Astrocyte of the spinal cord (primary cell): ENCODE data around the gene TPX2.

Experiments
- DNase-seq: peaks from one replicate; pipeline ENCODE4 v3.0.0; 2011; ENCODE audit warnings: low read depth, low spot score
- H3K4me3 ChIP-seq: 2 replicates; pipeline ENCODE4 v1.5.1; 2011; ENCODE audit warnings: low read depth, mild to moderate bottlenecking, low read length, moderate library complexity
- in situ Hi-C: cut with HindIII; loops from 2 replicates; pipeline ENCODE4 v1.10.0; 2017; ENCODE audit warnings: low sequenced_read_pairs
- TF ChIP-seq, protein P1 (sequence below): IDR thresholded peaks from 2 replicates; pipeline ENCODE4 v1.5.1; 2012; ENCODE audit warnings: low read depth, mild to moderate bottlenecking, low read length, inconsistent platforms

The TPX2 gene

DNA sequence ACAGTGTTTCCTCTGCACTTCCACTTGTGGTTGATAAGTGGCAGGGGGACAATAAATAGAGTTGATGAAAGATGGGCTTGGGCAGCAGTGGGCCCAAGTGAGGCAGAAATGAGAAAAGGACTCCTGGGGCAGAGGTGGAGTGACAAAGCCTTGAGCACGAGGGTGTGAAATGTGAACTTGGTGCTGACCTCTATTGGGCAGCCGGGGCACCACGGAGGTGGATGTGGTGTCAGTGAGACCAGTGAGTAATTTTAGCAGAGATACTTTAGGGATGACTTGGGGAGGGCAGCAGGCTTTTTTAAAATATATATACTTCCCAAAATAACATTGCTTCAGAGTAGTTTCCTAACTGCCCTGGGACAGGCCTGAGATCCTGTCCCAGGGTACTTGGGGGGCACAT lies 49.5 kb downstream of the TPX2 start:
- H3K4me3 ChIP-seq = no peak overlapping the region
- TF ChIP-seq, protein P1, sequence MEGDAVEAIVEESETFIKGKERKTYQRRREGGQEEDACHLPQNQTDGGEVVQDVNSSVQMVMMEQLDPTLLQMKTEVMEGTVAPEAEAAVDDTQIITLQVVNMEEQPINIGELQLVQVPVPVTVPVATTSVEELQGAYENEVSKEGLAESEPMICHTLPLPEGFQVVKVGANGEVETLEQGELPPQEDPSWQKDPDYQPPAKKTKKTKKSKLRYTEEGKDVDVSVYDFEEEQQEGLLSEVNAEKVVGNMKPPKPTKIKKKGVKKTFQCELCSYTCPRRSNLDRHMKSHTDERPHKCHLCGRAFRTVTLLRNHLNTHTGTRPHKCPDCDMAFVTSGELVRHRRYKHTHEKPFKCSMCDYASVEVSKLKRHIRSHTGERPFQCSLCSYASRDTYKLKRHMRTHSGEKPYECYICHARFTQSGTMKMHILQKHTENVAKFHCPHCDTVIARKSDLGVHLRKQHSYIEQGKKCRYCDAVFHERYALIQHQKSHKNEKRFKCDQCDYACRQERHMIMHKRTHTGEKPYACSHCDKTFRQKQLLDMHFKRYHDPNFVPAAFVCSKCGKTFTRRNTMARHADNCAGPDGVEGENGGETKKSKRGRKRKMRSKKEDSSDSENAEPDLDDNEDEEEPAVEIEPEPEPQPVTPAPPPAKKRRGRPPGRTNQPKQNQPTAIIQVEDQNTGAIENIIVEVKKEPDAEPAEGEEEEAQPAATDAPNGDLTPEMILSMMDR = no peak
- in situ Hi-C loops = no loop called here
- no peak for DNase-seq

DNA sequence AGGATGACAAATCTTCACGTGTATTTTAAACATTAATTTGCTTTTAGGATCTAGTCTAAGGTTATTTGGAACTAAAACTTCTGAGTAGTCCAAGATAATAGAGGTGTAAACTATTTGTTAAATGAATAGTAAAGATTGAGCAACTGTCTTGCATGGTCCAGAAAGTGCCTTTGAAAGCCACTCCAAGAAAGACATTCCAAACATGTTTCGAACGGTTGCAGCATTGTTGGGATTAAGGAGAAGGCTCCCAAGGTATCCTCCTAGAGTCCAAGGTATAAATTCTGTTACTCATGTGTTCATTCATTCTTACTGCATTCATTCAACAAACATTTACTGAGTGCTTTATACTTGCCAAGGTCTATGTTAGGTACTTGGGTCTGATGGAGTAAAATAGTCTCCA lies 51.3 kb downstream of the TPX2 start:
- TF ChIP-seq, protein P1 = no peak
- in situ Hi-C loops = no loop called here
- DNase-seq = no peak
- H3K4me3 ChIP-seq = no peak overlapping the region

DNA sequence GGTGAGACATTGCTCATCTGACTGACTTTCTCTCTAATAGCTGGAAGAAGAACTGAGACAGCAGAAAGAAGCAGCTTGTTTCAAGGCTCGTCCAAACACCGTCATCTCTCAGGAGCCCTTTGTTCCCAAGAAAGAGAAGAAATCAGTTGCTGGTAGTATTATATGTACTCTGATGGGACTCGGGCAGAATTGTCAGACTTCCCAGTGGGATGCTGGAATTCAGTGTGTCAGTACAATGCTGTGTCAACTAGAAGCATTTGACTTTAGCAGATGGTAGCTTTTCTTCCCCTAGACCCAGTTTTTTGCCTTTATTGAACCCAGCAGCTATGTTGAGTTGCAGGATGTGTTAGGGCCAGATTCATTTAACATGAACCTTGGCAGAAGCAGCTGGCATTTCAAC lies 58.3 kb downstream of the TPX2 start:
- no peak for DNase-seq
- in situ Hi-C loops = no loop called here
- H3K4me3 ChIP-seq = no peak overlapping the region
- TF ChIP-seq, protein P1 = no peak

DNA sequence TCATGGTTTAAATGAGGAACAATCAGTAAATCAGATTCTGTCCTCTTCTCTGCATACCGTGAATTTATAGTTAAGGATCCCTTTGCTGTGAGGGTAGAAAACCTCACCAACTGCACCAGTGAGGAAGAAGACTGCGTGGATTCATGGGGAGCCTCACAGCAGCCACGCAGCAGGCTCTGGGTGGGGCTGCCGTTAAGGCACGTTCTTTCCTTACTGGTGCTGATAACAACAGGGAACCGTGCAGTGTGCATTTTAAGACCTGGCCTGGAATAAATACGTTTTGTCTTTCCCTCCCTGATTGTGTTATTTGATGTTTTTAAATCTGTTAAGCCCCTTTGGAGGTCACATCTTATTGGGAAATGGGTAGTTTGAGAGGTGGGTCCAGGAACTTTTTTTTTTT lies 62.4 kb downstream of the TPX2 start:
- TF ChIP-seq, protein P1 = no peak
- in situ Hi-C loops = no loop called here
- H3K4me3 ChIP-seq = no peak overlapping the region
- no peak for DNase-seq

DNA sequence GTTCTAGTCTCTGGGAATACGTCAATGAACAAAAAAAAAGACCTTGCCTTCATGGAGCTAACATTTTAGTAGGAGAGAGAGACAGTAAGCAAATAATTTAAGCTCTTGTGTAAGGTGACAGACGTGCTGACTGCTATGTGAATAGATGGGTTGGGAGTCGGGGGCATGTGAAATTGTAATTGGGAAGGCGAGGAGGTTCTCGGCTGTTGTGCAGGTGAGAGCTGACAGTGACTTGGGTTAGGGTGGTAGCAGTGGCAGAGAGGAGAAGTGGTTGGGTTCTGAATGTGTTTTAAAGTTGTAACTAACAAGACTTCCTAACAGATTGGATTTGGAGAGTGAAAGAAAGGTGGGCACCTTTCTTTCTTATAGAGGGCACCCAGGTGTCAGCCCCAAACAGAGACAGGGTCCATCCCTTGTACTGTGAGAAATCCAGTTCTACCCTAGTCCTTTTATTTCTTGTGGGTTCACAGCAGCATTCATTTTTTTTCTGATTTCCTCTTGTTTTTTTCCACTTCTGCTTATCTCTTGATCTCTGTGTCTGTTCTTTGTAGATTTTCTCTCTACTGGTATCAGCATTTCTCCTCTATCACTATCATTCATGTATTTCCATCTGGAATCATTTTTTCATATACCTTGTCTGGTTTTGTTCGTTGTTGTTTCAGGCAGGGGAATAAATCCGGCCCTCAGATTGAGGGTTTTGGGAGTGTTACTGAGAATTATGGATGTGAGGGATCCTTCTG lies 64.6 kb downstream of the TPX2 start:
- in situ Hi-C loops = no loop called here
- DNase-seq = no peak
- TF ChIP-seq, protein P1 = no peak
- H3K4me3 ChIP-seq = no peak overlapping the region

DNA sequence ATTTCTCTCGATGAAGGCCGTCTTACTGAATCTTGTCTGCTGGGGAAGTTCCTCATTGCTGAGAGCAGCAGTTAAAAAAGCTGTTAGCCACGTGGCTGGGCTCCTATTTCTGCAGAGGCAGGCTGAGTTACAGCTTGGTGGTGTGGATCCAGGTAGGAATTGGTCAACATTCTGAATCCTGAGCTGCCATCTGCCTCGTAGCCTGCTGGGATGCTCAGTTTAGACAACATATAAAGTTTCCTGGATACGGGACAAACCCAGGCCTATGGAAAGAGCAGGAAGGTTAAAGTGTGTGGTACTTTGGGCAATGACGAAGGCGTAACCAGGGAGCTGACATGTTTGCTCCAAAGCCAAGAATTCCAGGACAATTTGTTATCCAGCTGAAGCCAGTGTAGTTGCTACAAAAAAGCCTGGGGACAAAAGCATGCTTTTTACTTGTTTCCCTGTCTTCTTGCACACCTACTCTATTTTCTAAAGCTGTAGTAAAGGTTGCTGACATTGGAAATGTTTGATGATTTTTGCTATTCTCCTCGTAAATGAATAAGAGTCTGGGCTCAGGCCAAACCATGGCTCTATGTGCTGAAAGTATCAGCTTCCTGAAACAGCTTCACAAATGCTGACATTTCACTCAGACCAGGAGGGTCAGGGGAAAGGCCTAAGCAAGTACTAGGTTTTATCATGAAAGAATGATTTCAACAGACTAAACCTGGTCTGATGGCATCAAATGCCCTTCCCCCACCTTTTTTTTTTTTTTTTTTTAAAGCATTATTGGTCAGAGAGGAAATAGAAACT lies 67.7 kb downstream of the TPX2 start:
- TF ChIP-seq, protein P1 = no peak
- H3K4me3 ChIP-seq = no peak overlapping the region
- peak; percentile 21 for DNase-seq
- in situ Hi-C loops = no loop called here
